ENCODE data around the gene ABTB2.
A peak's percentile ranks its signal among the peaks of the same experiment; 100 is the strongest.

ABTB2 gene

DNA sequence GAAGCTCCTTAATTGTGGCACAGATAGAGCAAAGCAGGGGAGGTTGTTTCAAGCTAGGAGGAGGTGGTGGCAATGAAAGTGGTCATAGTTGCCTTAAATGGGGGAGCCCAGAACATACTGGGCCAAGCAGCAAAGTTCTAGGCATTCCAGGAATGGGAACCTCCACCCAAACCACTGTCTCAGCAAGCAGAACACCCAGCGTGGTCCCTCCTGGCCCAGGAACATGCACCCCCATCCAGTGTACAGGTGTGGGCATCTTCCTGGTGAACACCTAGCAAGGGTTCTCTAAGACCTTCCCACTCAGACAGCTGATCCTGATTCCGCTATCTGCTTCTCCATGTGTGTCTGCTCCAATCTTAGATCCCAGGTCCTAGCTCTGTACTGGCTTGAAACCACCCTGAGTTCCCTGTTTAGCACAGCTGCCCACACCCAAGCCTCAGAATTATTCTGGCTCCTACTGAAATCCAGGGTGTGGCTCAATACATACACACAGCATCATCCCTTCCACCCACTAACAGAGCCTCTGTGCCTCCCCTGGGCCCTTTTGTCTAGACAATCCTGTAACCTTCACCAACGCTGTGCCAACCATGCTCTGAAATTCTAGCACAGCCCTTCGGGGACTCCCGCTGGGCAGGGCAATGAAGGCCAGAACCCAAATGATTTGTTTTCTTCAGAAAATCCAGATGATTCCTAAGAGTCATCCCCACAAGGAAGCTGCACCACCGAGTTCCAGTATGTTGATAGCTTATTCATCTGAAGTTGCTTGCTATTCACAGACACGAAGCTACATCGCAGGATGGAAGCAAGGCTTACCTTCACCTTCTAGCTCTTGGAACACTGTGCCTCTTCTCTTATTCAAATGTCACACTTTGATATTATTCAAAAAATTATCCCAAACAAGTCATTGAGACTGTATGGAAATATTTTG, 76.6 kb downstream of the ABTB2 start:
- DNase-seq: peak; percentile 14

DNA sequence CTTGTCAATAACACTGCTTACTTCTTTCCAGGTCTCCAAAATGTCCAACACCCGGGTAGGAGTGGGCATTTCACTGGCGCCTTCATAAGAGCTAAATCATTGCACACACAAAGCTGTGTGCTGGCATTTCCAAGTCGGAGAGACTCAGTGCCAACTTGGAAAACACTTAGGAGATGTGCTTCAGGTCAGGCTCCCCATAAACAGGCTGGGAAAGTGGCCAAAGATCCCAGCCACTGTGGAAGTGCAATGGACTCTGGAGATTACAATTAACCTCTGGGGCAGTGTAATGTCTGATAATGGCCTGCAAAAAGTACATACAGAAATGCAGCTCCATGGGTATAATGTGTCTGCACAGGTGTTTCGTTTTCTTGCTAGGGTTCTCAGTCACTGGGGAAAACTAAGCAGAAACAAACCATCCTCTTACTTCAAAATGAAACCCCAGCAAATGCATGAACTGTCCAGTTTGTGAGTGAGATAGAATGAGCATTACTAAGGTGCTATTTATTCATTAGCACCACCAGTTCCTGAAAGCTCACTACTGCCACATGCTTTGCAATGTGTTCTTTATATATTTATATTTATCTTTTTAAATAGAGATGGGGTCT, 79.0 kb downstream of the ABTB2 start:
- DNase-seq: no peak

DNA sequence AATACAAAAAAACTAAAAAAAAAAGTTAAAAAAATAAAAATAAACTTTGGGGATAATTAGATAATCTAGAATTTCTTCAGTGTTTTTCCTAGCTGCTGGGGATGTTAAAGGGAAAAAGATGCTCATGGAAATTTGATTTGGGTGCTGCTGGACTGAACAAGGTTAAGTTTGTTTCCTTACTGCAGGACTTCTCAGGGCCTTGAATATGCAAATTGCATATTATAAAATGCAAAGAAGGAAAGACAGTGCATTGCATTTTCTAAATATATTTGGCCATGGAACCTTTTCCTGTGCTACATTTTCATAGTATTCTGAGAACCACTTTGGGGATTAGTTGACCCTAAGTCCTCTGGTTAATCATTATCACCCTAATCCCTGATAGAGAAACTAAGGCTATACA, 79.6 kb downstream of the ABTB2 start:
- no peak for DNase-seq

DNA sequence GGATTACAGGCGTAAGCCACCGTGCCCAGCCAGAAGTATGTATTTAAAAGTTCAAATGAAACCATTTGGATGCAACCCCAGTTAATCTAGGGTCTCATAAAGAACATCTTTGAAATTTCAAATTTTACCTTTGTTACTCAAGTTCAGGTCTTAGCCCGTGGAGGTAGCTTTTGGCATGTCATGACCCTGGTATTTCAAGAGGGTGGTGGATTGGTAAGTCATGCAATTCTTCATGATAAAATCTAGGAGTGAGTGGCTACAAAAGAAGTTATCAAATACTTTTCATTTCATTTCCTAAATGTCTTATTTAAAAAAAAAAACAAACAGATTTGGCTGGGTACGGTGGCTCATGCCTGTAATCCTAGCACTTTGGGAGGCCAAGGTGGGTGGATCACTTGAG, 80.6 kb downstream of the ABTB2 start:
- no peak for DNase-seq

DNA sequence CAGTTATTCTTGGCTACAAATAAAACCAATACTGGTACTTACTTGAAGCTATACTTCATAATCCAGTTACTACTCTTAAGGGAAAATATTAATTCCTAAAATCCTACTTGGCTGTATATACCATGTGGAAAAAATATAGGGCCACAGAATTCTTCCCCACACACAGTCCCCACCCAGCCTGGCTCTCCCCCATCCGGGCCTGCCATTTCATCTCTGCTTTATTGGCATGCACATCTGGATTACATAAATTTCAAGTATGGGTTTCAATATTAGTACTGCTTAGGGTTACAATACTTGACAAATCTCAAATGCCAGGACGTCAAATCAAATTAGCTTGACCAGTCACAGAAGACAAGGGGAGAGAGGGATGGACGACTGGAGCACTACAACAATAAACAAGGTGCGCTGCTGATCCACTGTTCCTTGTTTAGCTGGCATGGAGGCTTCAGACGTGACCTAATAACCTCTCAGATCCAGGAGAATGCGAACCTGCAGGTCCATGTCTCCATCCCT, 81.4 kb downstream of the ABTB2 start:
- DNase-seq: no peak

DNA sequence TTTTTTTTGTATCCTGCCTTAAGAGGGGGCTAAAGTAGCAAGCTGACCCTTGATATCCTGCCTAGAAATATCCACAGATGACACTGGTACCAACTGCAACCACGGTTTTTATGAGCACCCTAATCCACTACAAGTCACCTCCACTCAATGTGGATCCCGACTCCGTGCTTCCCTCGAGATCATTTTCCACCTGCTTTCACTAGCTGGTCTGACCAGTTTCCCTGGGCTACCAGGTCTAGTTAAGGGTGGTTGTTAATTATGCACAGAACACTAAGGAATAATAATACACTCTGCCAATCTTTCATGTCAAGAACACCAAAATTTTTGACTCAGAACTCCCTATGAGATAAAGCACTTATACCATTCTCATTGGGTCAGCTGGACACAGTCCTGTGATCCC, 82.3 kb downstream of the ABTB2 start:
- DNase-seq: no peak

DNA sequence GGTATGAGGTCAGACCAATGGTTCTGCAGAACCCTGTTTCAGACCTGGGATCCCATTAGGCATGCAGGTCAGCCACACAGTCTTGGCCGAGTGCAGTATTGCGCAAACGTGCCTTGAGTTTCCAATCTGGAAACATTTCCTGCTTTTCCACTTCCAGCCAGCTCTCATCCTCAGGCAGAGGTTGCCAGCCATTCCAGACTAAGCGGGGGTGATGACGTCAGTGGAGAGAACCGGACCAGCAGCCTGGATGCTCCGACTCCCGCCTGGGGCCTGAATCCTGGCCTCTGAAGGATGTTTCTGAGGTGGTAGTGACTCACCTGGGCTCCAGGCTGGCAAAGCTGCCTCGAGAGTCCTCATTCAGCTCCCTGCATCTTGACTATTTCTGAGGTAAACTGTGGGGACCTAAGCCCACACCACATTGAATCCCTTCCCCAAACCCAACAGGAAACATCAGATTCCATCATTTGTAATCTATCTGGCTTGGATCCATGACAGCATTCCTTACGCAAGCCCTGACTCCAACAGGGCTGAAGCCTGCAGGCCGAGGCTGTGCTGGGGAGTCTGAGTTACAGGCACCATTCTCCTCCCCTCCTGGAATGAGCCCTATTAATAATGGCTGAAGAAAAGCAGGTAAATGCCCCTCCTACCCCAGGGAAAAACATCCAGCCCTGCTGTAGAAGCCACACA, 83.0 kb downstream of the ABTB2 start:
- DNase-seq: peak; percentile 48

DNA sequence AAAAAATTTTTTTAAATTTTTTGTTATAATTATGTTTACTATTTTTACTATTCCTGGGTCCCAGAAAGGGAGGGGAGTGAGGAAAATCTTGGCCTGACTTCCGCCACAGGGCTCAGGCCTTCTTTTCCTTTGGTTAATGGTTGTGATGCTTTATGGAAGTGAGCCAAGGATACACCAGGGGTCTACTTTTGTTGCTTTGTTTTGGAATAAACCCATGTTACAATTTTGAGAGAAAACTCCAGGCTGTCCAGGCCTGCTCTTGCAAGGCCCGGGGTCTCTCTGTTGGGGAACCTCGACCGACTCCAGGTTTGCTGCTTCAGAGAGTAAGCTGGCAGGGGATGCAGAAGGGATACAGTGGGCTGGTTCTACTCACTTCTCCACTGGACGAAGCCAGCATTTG, 84.7 kb downstream of the ABTB2 start:
- no peak for DNase-seq

DNA sequence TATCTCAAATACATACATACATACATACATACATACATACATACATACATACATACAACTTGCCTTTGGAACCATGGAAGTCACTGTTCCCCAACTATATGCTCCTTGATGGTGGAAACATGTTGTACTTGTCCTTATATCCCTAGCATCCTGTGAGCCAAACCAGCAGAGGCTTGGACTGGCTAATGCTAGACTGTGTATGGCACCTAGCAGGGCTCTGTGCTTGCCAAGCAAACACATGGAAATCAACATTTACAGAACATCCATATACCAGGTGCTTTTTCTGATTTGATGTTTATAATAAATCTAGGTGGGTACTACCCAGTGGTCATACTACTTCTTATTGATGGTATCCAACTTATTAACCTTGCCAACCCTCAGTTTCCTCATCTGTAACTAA, 86.1 kb downstream of the ABTB2 start:
- DNase-seq: no peak

DNA sequence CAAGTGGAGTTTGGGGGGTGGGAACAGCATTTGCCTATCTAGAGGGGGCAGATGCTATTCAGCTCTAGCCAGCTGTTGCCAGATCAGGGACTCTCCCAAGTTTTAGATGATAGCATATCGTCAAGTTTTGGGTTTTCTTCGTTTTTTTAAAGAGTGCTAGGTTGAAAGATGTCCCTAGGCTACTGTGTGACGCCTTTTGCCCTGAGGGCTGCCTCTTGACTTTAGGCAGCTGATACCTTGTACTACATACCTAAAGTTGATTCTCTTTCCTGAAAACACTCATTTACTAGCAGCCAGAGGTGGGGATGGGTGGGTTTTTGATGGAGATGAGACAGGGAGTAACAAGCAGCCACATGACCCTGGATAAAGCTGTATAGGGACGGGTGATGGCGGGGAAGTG, 87.1 kb downstream of the ABTB2 start:
- no peak for DNase-seq

DNA sequence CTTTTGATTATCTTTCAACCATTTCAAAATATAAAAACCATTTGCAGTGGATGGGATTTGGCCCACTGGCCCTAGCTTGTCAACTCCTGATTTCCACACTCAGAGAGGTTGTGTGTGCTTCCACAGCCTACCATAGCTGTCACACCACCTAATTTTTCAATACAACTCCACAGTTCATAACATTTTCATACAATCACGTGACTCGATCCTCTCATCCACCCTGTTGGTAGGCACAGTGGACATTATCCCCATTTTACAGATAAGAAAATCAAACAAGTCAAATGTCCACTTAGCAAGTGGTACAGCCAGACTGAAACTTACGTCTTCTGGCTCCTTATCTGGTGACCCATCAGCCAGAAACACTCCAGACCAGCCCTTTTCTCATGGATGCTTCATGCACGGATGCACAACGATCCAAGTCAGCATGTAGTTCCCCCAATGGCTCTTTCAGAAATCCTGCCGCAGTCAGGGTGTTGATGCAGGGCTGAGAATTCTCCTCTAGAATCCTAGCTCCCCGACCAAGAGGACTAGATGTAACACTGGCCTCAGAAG, 88.0 kb downstream of the ABTB2 start:
- DNase-seq: no peak

DNA sequence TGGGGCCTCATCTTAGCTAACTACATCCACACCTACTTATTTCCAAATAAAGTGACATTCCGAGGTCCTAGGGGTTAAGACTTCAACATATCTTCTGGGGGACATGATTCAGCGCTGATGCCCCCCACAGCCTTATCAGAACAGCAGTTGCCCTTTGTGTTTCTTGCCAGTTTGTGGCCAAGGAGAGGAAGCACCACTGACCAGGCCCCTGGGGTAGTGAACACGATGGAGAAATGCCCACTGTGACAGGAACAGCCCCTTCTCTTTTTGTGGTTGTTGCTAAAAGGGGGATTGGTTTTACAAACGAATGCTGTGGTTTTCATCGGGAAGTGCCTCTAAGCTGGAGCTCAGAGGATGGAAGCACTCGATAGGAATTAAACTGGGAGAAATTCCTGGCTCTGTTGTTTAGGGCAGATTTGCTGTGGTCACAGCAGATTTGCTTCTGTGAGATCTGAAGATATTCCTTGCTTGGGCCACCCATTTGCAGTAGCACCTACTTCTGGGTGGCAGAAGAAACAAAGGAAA, 88.8 kb downstream of the ABTB2 start:
- DNase-seq: no peak

DNA sequence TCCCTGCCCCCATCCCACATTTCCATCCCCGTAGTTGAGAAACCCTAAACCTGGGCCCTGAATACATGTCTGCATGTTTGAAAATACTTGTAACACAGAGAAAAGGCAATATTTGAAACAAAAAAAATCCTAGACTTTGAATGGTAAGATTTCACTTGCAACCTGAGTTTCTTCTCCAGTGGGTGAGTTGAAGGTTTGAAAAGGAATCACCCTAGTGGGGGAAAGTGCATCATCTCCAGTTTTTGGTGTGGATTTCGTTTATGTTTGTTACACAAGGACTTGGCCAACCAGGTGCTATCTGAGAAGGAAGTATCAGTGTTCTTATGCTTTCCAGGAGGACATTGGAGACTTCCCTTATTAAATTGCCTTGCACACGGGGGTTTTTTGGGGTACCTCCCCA, 90.4 kb downstream of the ABTB2 start:
- DNase-seq: no peak

DNA sequence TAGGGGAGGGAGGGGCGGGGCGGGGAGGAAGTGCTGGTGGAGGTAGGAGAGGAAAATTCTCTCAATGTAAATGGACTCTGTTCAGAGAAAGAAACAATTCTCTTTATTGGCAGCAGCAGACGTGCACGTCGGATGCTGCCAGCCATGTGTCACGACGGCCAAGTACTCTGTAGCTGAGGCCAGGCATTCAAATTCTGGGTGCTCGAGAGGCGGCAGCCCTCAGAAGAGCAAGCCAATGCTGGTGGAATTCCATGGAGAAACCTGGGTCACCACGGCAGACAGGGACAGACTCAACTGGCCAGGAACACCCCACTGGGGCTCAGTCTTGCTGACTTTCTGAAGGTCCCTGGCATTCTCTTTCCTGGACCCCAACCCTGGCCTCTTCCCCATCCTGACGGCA, 90.8 kb downstream of the ABTB2 start:
- no peak for DNase-seq

DNA sequence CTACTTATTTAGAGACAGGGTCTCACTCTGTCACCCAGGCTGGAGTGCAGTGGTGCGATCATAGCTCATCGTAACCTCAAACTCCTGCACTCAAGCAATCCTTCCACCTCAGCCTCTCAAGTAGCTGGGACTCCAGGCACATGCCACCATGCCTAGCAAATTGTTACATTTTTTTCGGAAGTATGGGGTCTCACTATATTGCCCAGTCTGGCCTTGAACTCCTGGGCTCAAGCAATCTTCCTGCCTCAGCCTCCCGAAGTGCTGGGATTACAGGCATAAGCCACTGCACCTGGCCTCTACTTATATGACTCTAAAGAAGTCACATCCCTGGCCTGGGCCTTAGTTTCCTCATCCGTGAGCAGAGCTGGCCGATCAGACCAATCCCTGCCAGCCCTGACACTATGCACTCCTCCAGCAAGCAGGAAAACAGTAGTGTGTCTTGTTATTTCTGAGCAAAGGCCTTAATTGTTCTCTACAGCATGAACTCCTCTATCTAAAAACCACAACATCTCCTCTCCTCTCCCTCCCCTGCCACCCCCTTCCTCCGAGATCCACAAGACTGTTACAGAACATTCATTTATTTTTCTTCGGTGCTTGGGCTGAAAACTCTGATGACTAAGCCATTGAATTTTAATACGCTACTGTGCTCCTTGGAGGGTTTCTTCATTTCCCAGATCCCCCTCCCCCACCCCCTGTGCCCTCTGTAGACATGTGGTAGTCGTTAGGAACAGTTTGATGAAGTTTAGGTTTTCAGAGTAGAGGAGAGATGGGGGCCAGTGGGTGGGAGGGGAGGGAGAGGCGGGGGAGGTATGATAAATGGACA, 91.5 kb downstream of the ABTB2 start:
- DNase-seq: peak; percentile 13

DNA sequence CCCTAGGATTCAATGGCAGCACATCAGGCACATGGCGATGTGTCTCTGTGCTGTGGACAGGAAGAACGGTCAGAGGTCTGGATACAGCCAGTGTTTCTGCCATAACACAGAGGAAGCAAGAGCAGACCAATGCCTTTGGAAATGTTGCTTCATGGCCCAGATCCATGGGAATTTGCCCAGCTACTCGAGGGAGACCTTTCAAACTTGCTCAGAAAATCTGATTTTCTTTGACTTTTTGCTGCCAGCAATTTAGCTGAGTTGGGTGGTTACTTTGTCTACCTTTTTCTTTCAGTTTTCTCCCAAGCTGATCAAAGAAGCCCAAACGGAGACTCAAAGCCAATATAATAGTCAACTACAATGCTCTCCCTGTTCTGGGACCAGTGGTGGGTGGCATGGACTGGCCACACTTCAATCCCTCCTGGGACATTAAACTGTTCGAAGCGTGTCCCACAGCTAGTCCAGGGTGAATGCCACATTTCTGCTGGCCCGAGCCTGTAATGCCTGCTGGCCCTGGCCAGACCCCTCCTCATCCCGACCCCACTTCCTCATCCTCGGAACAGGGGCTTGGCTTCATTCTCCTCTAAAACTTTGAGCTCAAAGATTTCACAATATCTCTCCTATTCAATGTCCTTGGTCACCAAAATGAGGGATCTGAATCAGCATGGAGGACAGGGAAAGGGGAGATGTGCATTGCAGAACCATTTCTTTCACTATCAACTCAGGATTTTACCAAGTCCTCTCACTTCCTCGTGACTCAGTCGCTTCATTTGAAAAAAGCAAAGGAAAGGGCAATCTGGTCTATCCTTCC, 93.3 kb downstream of the ABTB2 start:
- DNase-seq: no peak

DNA sequence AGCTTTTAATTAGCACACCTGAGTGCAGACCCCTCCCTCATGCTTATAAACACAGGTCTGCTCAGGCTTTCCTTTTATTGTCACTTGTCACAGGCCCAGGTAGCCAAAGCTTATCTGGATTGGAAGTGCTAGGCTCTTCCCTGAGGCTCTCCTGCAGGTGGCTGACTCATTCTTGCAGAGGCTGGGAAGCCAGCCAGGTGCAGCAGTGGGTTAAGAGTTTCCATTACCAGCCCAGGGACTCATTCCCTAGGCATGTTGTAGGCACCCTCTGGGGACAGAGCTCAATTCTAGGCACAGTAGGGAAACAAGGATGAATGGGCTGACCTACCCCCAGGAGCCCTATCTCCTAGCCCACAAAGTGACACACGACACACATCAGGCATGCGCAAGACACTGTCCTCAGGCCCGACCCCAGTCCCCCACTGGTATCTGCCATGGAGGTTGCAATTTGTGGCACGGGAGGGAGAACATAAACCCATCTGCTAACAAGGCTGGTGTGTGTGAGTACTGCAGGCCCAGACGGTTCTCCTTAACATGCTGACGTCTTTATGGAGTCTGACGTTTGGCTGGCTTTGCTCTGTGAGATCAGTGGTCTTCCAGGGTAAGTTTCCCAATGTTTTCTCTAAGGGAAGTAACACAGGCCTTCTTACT, 94.2 kb downstream of the ABTB2 start:
- DNase-seq: peak; percentile 4

DNA sequence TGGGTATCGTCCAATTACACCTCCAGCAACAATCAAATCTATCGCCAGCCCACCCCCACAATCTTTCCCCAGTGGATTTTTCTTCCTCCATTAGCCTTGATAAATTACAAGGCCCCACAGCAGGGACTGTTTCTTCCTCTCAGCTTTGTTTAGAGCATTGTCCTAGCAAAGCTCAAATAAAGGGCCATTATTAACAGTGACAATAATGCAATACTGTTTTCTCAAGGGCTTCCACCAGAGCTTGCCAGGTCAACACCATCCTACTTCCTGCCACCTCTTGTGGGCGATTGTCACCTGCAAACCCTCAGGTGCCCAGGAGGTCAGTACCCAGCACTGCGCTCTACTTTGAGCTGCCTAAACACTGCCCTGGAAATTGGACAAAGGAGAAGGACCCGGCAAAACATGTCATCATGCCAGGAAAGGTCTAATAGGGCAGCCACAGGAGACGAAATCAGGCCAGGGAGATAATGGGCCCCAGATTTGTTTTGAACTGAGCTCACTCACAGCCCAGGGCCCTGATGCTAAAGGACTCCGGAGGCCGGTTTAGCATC, 95.2 kb downstream of the ABTB2 start:
- no peak for DNase-seq

DNA sequence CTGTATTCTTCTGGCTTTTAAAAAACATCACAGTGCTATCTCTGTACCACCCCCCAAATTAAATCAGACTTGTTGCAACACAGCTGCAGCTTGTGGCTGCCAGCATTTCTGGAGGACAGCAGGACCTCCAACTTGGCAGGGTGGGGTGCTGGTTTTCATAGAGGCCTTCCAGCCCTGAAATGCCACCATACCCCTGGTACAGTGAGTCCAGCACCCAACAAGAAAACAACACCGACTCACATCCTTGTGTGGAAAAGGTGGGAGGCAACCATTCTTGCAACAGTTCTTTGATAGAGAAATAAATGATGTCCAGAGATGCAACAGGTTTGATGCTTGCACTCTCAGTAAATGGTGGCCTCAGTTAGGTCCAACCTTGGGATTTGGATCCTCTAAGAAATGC, 96.0 kb downstream of the ABTB2 start:
- no peak for DNase-seq

DNA sequence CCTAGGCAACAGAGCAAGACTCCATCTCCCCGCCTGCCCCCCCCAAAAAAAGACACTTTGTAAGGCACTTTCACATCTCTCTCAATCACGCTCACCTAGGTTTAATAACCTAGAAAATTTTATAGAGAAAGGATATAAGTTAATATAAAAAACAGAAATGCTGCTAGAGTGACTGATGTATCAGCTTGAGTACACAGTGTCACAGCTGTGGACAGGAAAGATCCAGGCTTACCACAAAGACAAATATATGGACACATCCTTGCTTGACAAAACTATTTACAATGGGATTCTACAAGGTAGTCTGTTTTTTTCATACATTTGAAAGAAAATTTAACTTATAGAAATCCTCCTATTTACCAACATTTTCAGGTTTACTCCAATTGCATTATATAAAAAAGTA, 96.7 kb downstream of the ABTB2 start:
- DNase-seq: no peak
